H1 (cell line): Measurements from ENCODE around the gene IQCN. TPM values are rescaled to one million over a fixed set of nuclear protein-coding genes. Genes with fewer than 3 reads are reported as not detected.
A peak's percentile ranks its signal among the peaks of the same experiment; 100 is the strongest.

Source experiments
- CTCF ChIA-PET: fragments of 300-600 bp; sonication (Branson Sonifier 250); formaldehyde crosslinking; loops from one replicate; lab custom pipeline; 2021; ENCODE audit not compliant: partially characterized antibody; lab: Charles Lee
- POLR2A ChIA-PET: fragments of 300-600 bp; sonication (Branson Sonifier 250); formaldehyde crosslinking; loops from one replicate; lab custom pipeline; 2021; ENCODE audit warnings: inconsistent platforms; ENCODE audit not compliant: partially characterized antibody; lab: Charles Lee
- DNase-seq, 2 experiments: peaks; one replicate each; pipeline versions ENCODE4 v3.0.0 to v3.0.0-alpha.2; 2010 to 2022; ENCODE audit warnings: low spot score in 2 of 2, low read depth in 1 of 2, mixed read lengths in 1 of 2
- FAIRE-seq: peaks from 2 replicates; lab custom pipeline; 2011; peaks lifted over from hg19 to GRCh38; lab: Jason Lieb, UNC
- H2AFZ ChIP-seq: 2 replicates; pipeline ENCODE4 v1.8.1; 2012; ENCODE audit warnings: low read length, inconsistent platforms
- H2AK5ac ChIP-seq: 2 replicates; pipeline ENCODE4 v1.6.1; 2013; ENCODE audit warnings: low read depth, low read length
- H2BK120ac ChIP-seq: replicated peaks from 2 replicates; pipeline ENCODE3; 2013; ENCODE audit warnings: low read depth, low read length, inconsistent platforms
- H2BK12ac ChIP-seq: 2 replicates; pipeline ENCODE4 v1.6.1; 2013; ENCODE audit warnings: low read depth, low read length
- H2BK15ac ChIP-seq: 2 replicates; pipeline ENCODE4 v1.6.1; 2013; ENCODE audit warnings: low read length
- H2BK20ac ChIP-seq: 2 replicates; pipeline ENCODE4 v1.6.1; 2013; ENCODE audit warnings: low read length
- H2BK5ac ChIP-seq: 2 replicates; pipeline ENCODE4 v1.6.1; 2013; ENCODE audit warnings: low read depth, low read length
- H3K14ac ChIP-seq: 2 replicates; pipeline ENCODE4 v1.6.1; 2013; ENCODE audit warnings: inconsistent platforms; ENCODE audit not compliant: insufficient read length
- H3K18ac ChIP-seq: 2 replicates; pipeline ENCODE4 v1.6.1; 2013; ENCODE audit warnings: low read length; ENCODE audit errors: extremely low read depth
- H3K23ac ChIP-seq: 2 replicates; pipeline ENCODE4 v1.6.1; 2013; ENCODE audit warnings: inconsistent platforms; ENCODE audit not compliant: insufficient read length
- H3K23me2 ChIP-seq: 2 replicates; pipeline ENCODE4 v1.6.1; 2013; ENCODE audit warnings: low read depth, low read length
- H3K27ac ChIP-seq: 2 replicates; pipeline ENCODE4 v1.6.1; 2011; ENCODE audit warnings: low read depth, low read length, inconsistent platforms
- H3K27me3 ChIP-seq, 4 experiments: replicated peaks in 1 of 4; 1 replicate in 1 of 4; 2 replicates in 3 of 4; pipeline versions ENCODE4 v1.6.1 to v1.8.1; 2011 to 2013; ENCODE audit warnings: low read length in 3 of 4, mild to moderate bottlenecking in 3 of 4, inconsistent platforms in 2 of 4, mixed read lengths in 2 of 4, moderate library complexity in 1 of 4; ENCODE audit not compliant: control insufficient read depth in 3 of 4, insufficient read depth in 3 of 4; ENCODE audit errors: extremely low read depth in 1 of 4
- H3K36me3 ChIP-seq, 4 experiments: 2 replicates each; pipeline versions ENCODE4 v1.6.1 to v1.8.1; 2011 to 2013; ENCODE audit warnings: mild to moderate bottlenecking in 4 of 4, low read length in 3 of 4, moderate library complexity in 2 of 4, control low read depth in 1 of 4, inconsistent platforms in 1 of 4; ENCODE audit not compliant: insufficient read depth in 4 of 4, control insufficient read depth in 2 of 4
- H3K4ac ChIP-seq: replicated peaks from 2 replicates; pipeline ENCODE3; 2013; ENCODE audit warnings: low read length, low read depth, mixed read lengths, inconsistent platforms; ENCODE audit not compliant: insufficient read length
- H3K4me1 ChIP-seq, 4 experiments: replicated peaks in 1 of 4; 1 replicate in 1 of 4; 2 replicates in 3 of 4; pipeline versions ENCODE4 v1.6.1 to v1.8.1; 2011 to 2013; ENCODE audit warnings: low read length in 3 of 4, inconsistent platforms in 2 of 4, mixed read lengths in 1 of 4; ENCODE audit not compliant: insufficient read depth in 4 of 4, control insufficient read depth in 3 of 4
- H3K4me2 ChIP-seq, 2 experiments: 2 replicates each; pipeline versions ENCODE4 v1.6.1 to v1.8.1; 2011 to 2013; ENCODE audit warnings: low read depth in 2 of 2, low read length in 2 of 2, control low read depth in 1 of 2, inconsistent platforms in 1 of 2, mild to moderate bottlenecking in 1 of 2; ENCODE audit not compliant: insufficient read depth in 1 of 2
- H3K4me3 ChIP-seq, 4 experiments: fragments of 200-600, 300-600 bp in 1 of 4; sonication (generic), shearing (Covaris generic), sonication (Bioruptor Twin) in 1 of 4; 2 replicates each; pipeline versions ENCODE4 v1.5.1 to v1.8.1; 2011 to 2016; ENCODE audit warnings: low read length in 4 of 4, low read depth in 3 of 4, control low read depth in 2 of 4, inconsistent platforms in 2 of 4, mild to moderate bottlenecking in 2 of 4, mixed read lengths in 1 of 4, moderate library complexity in 1 of 4; ENCODE audit not compliant: insufficient read depth in 2 of 4; ENCODE audit errors: extremely low read depth in 1 of 4
- H3K56ac ChIP-seq: replicated peaks from 2 replicates; pipeline ENCODE3; 2013; ENCODE audit warnings: low read depth, mild to moderate bottlenecking, mixed read lengths, low read length, inconsistent platforms; ENCODE audit not compliant: insufficient read length
- H3K79me1 ChIP-seq: 2 replicates; pipeline ENCODE4 v1.6.1; 2013; ENCODE audit warnings: low read depth, low read length, control low read depth
- H3K79me2 ChIP-seq, 2 experiments: 2 replicates each; pipeline versions ENCODE4 v1.6.1 to v1.8.1; 2012 to 2013; ENCODE audit warnings: low read length in 2 of 2, mild to moderate bottlenecking in 2 of 2, inconsistent platforms in 1 of 2; ENCODE audit not compliant: insufficient read depth in 2 of 2, control insufficient read depth in 1 of 2
- H3K9ac ChIP-seq, 4 experiments: replicated peaks in 1 of 4; 1 replicate in 1 of 4; 2 replicates in 3 of 4; pipeline versions ENCODE4 v1.6.1 to v1.8.1; 2011 to 2013; ENCODE audit warnings: low read depth in 3 of 4, low read length in 3 of 4, control low read depth in 2 of 4, mild to moderate bottlenecking in 2 of 4, moderate library complexity in 2 of 4, inconsistent platforms in 1 of 4; ENCODE audit errors: extremely low read depth in 1 of 4
- H3K9me3 ChIP-seq, 2 experiments: 2 replicates each; pipeline versions ENCODE4 v1.6.1 to v1.8.1; 2012 to 2013; ENCODE audit warnings: mild to moderate bottlenecking in 2 of 2, moderate library complexity in 2 of 2, control low read depth in 1 of 2, inconsistent platforms in 1 of 2, low read depth in 1 of 2, low read length in 1 of 2, mixed read lengths in 1 of 2; ENCODE audit not compliant: insufficient read depth in 2 of 2
- H4K20me1 ChIP-seq, 2 experiments: replicated peaks in 1 of 2; 2 replicates each; pipeline versions ENCODE3 to v1.8.1; 2011 to 2013; ENCODE audit warnings: inconsistent platforms in 2 of 2, low read length in 2 of 2, mild to moderate bottlenecking in 1 of 2; ENCODE audit not compliant: insufficient read depth in 2 of 2, control insufficient read depth in 1 of 2
- H4K5ac ChIP-seq: 2 replicates; pipeline ENCODE4 v1.6.1; 2013; ENCODE audit warnings: low read length, low read depth, mixed read lengths, inconsistent platforms; ENCODE audit not compliant: insufficient read length
- H4K8ac ChIP-seq: 2 replicates; pipeline ENCODE4 v1.8.0; 2013; ENCODE audit warnings: mild to moderate bottlenecking, moderate library complexity, low read length, inconsistent platforms; ENCODE audit not compliant: insufficient read depth; ENCODE audit errors: extremely low read depth
- H4K91ac ChIP-seq: replicated peaks from 2 replicates; pipeline ENCODE3; 2013; ENCODE audit warnings: low read length, mixed read lengths, inconsistent platforms; ENCODE audit not compliant: insufficient read length
- CTBP2 ChIP-seq: IDR thresholded peaks from 2 replicates; pipeline ENCODE4 v1.7.0; 2011; ENCODE audit warnings: borderline replicate concordance, mild to moderate bottlenecking, moderate library complexity, mixed read lengths, low read length; ENCODE audit not compliant: insufficient read depth, insufficient read length
- EZH2 ChIP-seq: fragments of 200-600 bp; sonication (generic); IDR thresholded peaks from 2 replicates; pipeline ENCODE4 v1.7.1; 2012; ENCODE audit warnings: low read depth, mild to moderate bottlenecking, moderate library complexity, low read length, inconsistent platforms; ENCODE audit not compliant: severe bottlenecking
- SP2 ChIP-seq: IDR thresholded peaks from 2 replicates; pipeline ENCODE4 v1.6.1; 2012; ENCODE audit warnings: mild to moderate bottlenecking, low read length, inconsistent platforms
- WGBS, 2 experiments: shearing (Covaris generic) in 1 of 2; methylation state at CpG; one replicate each; pipeline versions ENCODE4 v1.1.6 to v1.1.7; 2013 to 2015; ENCODE audit warnings: low lambda C conversion rate in 2 of 2, mixed read lengths in 2 of 2, inconsistent platforms in 1 of 2, low coverage in 1 of 2, missing lambda C conversion rate in 1 of 2; ENCODE audit not compliant: insufficient replicate concordance in 2 of 2, insufficient coverage in 1 of 2, insufficient read length in 1 of 2; ENCODE audit errors: extremely low coverage in 1 of 2, missing lambda C conversion rate in 1 of 2; 5-methylcytosine and 5-hydroxymethylcytosine counted together
- polyA plus RNA-seq, 7 experiments: library from polyadenylated mRNA; depleted of rRNA in 3 of 7; stranded (reverse) in 5 of 7; unstranded in 2 of 7; fragments of >200 nt in 5 of 7; fragments of 200-250 nt in 2 of 7; gene quantifications; 1 replicate in 5 of 7; 2 replicates in 1 of 7; 4 replicates in 1 of 7; pipeline versions ENCODE4 v1.2.1 to v1.2.3, GENCODE V29; 2011 to 2013; ENCODE audit warnings: missing spikeins in 2 of 7, mixed read lengths in 2 of 7
- total RNA-seq: library from RNA; stranded (reverse); fragmentation: NEBNext Ultra II Directional; extraction: Animal tissue kit (Norgen Biotek cat#: 25700); gene quantifications from 2 replicates; pipeline ENCODE4 v1.2.1, GENCODE V29; 2021

IQCN gene
- total and polyA plus RNA-seq, 2 of the 8 experiments (the other 6 are each of a cell fraction or from before 2014, with no cell fraction given), result 0.36 to 1.0 TPM

GRCh38 chr19:18252370-18252717 lies 21.9 kb downstream of the IQCN start:
- Histone ChIP-seq H3K79me1 (no peaks in the 10 kb centered on the region), H4K91ac (no peak overlapping the region), H3K27ac (no peak overlapping the region), H3K23me2 (no peaks in the 10 kb centered on the region), H3K18ac (no peak overlapping the region; the same call in 1 of the 2 replicates), H4K20me1 (no peaks in the 10 kb centered on the region), H2BK120ac (no peak overlapping the region), H3K4me1 (peaks cover 5 to 16% (median 13%) of the 10 kb centered on the region in 4 experiments), H2AK5ac (no peak overlapping the region), H3K9ac (no peak overlapping the region), H3K4me2 (no peak overlapping the region), H3K27me3 (peaks cover 0 to 3% (median 0%) of the 10 kb centered on the region in 4 experiments; a peak in 3 of 7 replicates), H3K36me3 (no peaks in the 10 kb centered on the region), H3K4ac (no peak overlapping the region), H2AFZ (no peak overlapping the region), H2BK12ac (peak overlapping the region; percentile 55; the same call in 1 of the 2 replicates), H4K8ac (no peak overlapping the region; the same call in 1 of the 2 replicates), H2BK20ac (0 out of 2 replicates have a peak overlapping the region, but pooled peaks have one; percentile 55), H3K79me2 (no peaks in the 10 kb centered on the region), H3K56ac (no peak overlapping the region), H3K23ac (no peak overlapping the region), H3K4me3 (no peak overlapping the region), H2BK5ac (no peak overlapping the region), H2BK15ac (peak overlapping the region; percentile 46; the same call in 1 of the 2 replicates), H3K9me3 (no peaks in the 10 kb centered on the region), H3K14ac (no peak overlapping the region), H4K5ac (no peak overlapping the region)
- DNase-seq (no peak), FAIRE-seq (no peak)
- 79% methylated on average over 7 of the region's 7 CpGs; no CpG with 5 or more reads in 1 of the 2 experiments for WGBS, 2 experiments
- ChIA-PET POLR2A (interaction anchor here (0.6 to 7.4 kb wide), 15 partner anchors 9 to 83 kb away, joined by 3 to 65 read pairs (median 3); partner anchors contain the start of genes JUND, MPV17L2 and RAB3A), CTCF (interaction anchor here (0.6 to 18.7 kb wide), 33 partner anchors 9 to 681 kb away, joined by 3 to 305 read pairs (median 7); partner anchors contain the start of genes IQCN, JUND, MPV17L2 and PDE4C)
- no peak for TF ChIP-seq SP2
- no peak for TF ChIP-seq CTBP2
- no peak for TF ChIP-seq EZH2
